PC-9 (cell line): Measurements from ENCODE around the gene LILRB3.

Experiments
- CTCF ChIP-seq: fragments of 200-600 bp; sonication (generic); conservative IDR thresholded peaks from 2 replicates; pipeline ENCODE4 v1.6.1; 2017; ENCODE audit warnings: mixed run types, antibody characterized with exemption, mild to moderate bottlenecking, moderate library complexity
- EZH2 ChIP-seq: fragments of 200-600 bp; sonication (generic); IDR thresholded peaks from 2 replicates; pipeline ENCODE4 v1.8.0; 2017; ENCODE audit warnings: antibody characterized with exemption, low read depth

DNA sequence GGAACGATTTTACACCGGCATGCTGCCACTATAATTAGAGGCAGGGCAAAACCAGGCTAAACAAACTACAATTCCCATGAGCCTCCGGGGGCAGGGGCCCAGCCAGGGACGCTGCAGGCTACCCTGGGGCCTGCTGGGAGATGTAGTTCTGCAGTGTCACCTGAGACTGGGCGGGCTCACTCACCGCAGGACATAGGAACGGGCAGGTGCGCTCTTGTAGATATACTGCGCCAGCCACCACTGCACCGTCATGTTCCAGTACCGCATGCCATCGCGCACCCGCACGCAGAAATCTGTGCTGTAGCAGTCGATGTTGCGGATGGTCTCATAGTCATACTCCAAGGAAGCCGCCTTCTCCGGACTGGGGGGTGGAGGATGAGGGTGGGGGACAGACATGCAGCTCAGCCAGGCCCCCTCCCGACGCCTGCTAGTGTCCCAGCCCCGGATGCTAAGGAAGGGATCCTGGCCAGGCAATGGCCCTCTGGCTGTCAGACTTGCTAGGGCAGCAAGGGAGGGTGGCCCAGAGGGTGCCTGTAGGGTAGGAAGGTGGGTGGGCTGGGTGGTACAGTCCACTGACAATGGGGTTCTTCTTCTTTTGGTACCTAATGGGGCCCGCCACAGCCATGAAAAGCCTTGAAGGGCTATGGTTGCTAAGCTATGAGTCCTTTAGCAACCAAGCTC, 44.1 kb downstream of the LILRB3 start:
- TF ChIP-seq CTCF (no peak), EZH2 (no peak)
